Measurements from ENCODE around the gene WDR59. TPM values are rescaled to one million over a fixed set of nuclear protein-coding genes. Genes with fewer than 3 reads are reported as not detected.

Gene WDR59
- total RNA-seq, 6 experiments from 2014 or later, result 23.2 to 69.5 (median 48.3) TPM

DNA sequence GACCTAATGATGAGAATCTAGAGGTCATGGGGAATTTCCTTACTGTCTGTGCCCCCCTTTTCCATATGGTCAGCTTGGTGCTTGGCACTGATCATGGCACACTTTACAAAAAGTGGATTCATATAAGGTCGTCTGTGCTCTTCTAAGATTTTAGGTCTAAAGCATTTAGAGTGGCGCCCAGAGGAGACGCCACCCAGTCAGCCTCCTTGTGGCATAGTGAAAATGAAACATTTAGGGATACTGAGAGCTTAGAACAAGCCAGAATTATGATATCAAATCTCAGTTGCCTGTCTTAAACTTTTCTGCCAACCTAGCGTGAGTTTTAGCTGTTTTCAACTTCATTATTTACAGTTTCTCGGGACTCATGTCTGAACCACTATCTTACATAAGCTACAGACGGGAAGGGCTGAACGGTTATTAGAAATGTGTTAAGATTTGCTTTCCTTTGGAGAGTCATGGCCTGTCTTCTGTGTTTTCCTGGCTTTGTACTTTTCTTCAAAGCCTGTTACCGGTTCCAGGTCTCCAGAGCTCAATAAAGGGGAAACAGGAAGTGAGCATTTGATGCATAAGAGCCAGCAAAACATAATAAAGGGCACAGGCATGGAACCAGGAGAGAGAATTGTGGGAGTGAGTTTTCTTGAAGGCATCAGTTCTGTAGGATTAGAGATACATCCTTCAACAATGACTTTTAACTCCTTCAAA is 27.6 kb upstream of the WDR59 start:
- Histone ChIP-seq H3K9me3 (no peaks in the 10 kb centered on the region), H3K4me3 (no peak overlapping the region), H3K4me1 (peaks cover 0 to 7% (median 0%) of the 10 kb centered on the region in 4 donors), H3K36me3 (no peaks in the 10 kb centered on the region), H3K27ac (peak overlapping the region in 2 of 3 donors; percentile 3 to 55), H3K27me3 (no peaks in the 10 kb centered on the region)
- WGBS (ENCODE audit: insufficient coverage, low coverage, low lambda C conversion rate, missing lambda C conversion rate), result 29% methylated on average over 6 of the region's 8 CpGs
- DNase-seq, result no peak
- ATAC-seq, result peak in 2 of 4 donors; percentile 32 to 53
- TF ChIP-seq, protein P1, sequence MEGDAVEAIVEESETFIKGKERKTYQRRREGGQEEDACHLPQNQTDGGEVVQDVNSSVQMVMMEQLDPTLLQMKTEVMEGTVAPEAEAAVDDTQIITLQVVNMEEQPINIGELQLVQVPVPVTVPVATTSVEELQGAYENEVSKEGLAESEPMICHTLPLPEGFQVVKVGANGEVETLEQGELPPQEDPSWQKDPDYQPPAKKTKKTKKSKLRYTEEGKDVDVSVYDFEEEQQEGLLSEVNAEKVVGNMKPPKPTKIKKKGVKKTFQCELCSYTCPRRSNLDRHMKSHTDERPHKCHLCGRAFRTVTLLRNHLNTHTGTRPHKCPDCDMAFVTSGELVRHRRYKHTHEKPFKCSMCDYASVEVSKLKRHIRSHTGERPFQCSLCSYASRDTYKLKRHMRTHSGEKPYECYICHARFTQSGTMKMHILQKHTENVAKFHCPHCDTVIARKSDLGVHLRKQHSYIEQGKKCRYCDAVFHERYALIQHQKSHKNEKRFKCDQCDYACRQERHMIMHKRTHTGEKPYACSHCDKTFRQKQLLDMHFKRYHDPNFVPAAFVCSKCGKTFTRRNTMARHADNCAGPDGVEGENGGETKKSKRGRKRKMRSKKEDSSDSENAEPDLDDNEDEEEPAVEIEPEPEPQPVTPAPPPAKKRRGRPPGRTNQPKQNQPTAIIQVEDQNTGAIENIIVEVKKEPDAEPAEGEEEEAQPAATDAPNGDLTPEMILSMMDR (IDR thresholded peaks at IDR 0.05), result no peak
- no peak for TF ChIP-seq POLR2A (IDR thresholded peaks at IDR 0.05)
- intact Hi-C loops (cut with DNase I), result no loop called here

DNA sequence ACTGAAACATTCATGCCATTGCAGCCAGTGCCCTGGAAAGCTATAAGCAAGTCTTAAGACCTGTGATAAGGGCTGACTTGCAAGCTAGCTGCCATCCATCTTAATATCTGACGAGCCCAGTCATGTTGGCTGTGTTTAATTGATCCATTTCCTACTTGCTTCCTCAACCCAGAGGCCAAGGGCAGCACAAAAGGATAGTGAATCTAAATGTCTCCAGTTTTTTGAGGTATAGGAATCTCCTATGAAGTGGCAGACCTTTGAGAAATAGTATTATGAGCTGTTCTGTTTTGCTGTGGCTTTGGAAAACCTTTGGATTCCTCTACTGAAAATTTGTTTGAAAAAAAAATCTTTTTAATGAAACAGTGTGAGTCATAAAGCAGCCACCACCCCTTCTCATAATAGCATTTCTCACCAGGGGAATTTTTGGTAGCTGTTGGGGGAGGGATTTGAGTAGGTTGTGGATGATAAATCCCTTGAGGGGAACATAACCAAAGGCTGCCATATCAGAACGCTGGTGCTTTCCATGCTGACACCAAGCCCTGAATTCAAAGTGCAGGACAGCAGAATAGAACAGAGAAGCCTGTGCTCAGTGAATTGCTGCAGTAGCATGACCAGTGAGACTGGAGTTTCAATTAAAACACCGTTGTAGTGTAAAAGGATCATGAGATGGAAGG is 26.8 kb upstream of the WDR59 start:
- WGBS (ENCODE audit: insufficient coverage, low coverage, low lambda C conversion rate, missing lambda C conversion rate), result 52% methylated on average over 3 of the region's 3 CpGs
- peak overlapping the region in 2 of 3 donors; percentile 3 to 55 for H3K27ac ChIP-seq
- ATAC-seq (peak in 1 of 4 donors; percentile 79), DNase-seq (no peak)
- H3K27me3 ChIP-seq, result no peaks in the 10 kb centered on the region
- intact Hi-C loops (cut with DNase I), result no loop called here
- H3K36me3 ChIP-seq, result no peaks in the 10 kb centered on the region
- TF ChIP-seq, protein P1 (IDR thresholded peaks at IDR 0.05), result no peak
- TF ChIP-seq POLR2A (IDR thresholded peaks at IDR 0.05), result no peak
- H3K4me3 ChIP-seq, result no peak overlapping the region
- H3K4me1 ChIP-seq, result no peaks in the 10 kb centered on the region
- no peaks in the 10 kb centered on the region for H3K9me3 ChIP-seq

DNA sequence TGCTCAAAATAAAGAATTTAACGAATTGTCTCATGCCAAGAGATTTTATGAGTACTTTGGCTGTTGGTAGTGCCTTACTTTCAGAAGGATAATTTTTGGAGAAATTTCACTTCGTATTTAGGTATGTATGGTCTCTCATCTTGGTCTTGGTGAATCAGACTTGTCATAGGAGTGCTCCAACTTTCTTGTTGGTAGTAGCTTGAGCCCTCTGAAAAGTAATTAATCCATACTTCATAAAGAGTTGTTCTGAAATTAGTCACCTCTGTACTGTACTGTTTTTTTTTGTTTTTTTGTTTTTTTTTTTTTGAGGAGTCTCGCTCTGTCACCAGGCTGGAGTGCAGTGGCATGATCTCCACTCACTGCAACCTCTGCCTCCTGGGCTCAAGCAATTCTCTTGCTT is 25.5 kb upstream of the WDR59 start:
- intact Hi-C loops (cut with DNase I), result no loop called here
- ATAC-seq (no peak), DNase-seq (no peak)
- H3K36me3 ChIP-seq, result no peaks in the 10 kb centered on the region
- no peak overlapping the region for H3K4me3 ChIP-seq
- 57% methylated on average over 3 of the region's 3 CpGs for WGBS (ENCODE audit: insufficient coverage, low coverage, low lambda C conversion rate, missing lambda C conversion rate)
- no peaks in the 10 kb centered on the region for H3K9me3 ChIP-seq
- TF ChIP-seq, protein P1 (IDR thresholded peaks at IDR 0.05), result no peak
- no peak for TF ChIP-seq POLR2A (IDR thresholded peaks at IDR 0.05)
- no peaks in the 10 kb centered on the region for H3K27me3 ChIP-seq
- H3K4me1 ChIP-seq, result no peaks in the 10 kb centered on the region
- no peak overlapping the region for H3K27ac ChIP-seq

DNA sequence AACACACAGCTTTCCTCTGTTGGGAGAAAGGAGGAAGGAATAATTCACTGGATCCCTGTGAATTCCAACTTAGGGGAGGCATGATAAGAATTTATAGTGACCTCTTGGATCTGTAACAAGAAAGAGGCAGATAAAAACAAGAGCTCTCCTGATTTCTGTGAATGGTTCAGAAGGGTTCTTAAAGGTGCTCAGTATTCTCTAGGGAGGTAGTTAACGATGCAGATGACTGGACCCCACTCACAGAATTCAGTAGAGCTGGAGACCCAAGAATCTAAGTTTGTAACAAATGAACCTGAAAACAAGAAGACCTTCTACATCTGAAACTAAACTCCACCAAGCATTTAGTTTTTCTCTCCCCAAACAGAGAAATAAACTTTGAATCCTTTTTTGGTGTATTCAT is 22.5 kb upstream of the WDR59 start:
- H3K27ac ChIP-seq, result no peak overlapping the region
- H3K9me3 ChIP-seq, result no peaks in the 10 kb centered on the region
- no peak for DNase-seq
- 89% methylated on average over 1 of the region's 1 CpG for WGBS (ENCODE audit: insufficient coverage, low coverage, low lambda C conversion rate, missing lambda C conversion rate)
- H3K27me3 ChIP-seq, result no peaks in the 10 kb centered on the region
- no peak for ATAC-seq
- H3K4me3 ChIP-seq, result no peak overlapping the region
- no peak for TF ChIP-seq POLR2A (IDR thresholded peaks at IDR 0.05)
- TF ChIP-seq, protein P1 (IDR thresholded peaks at IDR 0.05), result no peak
- no peaks in the 10 kb centered on the region for H3K4me1 ChIP-seq
- intact Hi-C loops (cut with DNase I), result no loop called here
- H3K36me3 ChIP-seq, result no peaks in the 10 kb centered on the region

All from right lobe of liver (tissue), 6 donors.